Measurements from ENCODE around the gene KCNG3.

- no peak for TF ChIP-seq CTCF (conservative IDR thresholded peaks at IDR 0.05)
- TF ChIP-seq EZH2 (IDR thresholded peaks at IDR 0.05; ENCODE audit: low read depth), result no peak
Observed at GRCh38 chr2:42421157-42421485, 72.7 kb downstream of the KCNG3 start.

Measured in PC-9 (cell line).